Esophagus muscularis mucosa (tissue), 4 donors: Measurements from ENCODE around the gene COMMD7. TPM values are rescaled to one million over a fixed set of nuclear protein-coding genes. Genes with fewer than 3 reads are reported as not detected.

Source experiments
- DNase-seq: peaks from one replicate; pipeline ENCODE4 v3.0.0-alpha.2; 2017; ENCODE audit errors: extremely low spot score
- H3K27ac ChIP-seq, 4 donors: fragments of 200-600 bp; sonication (generic); replicated peaks in 1 of 4; 1 replicate in 3 of 4; 2 replicates in 1 of 4; pipeline ENCODE4 v1.5.1; 2016 to 2019; ENCODE audit warnings: mild to moderate bottlenecking in 1 of 4
- H3K27me3 ChIP-seq, 4 donors: fragments of 200-600 bp; sonication (generic); one replicate each; pipeline versions ENCODE4 v1.5.1 to v1.6.0; 2016 to 2019
- H3K36me3 ChIP-seq, 4 donors: fragments of 200-600 bp; sonication (generic); one replicate each; pipeline ENCODE4 v1.5.1; 2016 to 2019
- H3K4me1 ChIP-seq, 4 donors: fragments of 200-600 bp; sonication (generic); one replicate each; pipeline ENCODE4 v1.5.1; 2016 to 2019
- H3K4me3 ChIP-seq, 4 donors: fragments of 200-600 bp; sonication (generic); 1 replicate in 2 of 4; 2 replicates in 2 of 4; pipeline ENCODE4 v1.5.1; 2016 to 2019; ENCODE audit warnings: mild to moderate bottlenecking in 4 of 4, moderate library complexity in 1 of 4
- H3K9me3 ChIP-seq, 4 donors: fragments of 200-600 bp; sonication (generic); 1 replicate in 3 of 4; 2 replicates in 1 of 4; pipeline ENCODE4 v1.5.1; 2016 to 2019
- EP300 ChIP-seq: sonication (generic); formaldehyde crosslinking; IDR thresholded peaks from one replicate; pipeline ENCODE4 v1.6.1; 2017; ENCODE audit warnings: antibody characterized with exemption
- POLR2A ChIP-seq: fragments of 450-650 bp; IDR thresholded peaks from one replicate; pipeline ENCODE4 v1.6.1; 2017; ENCODE audit warnings: antibody characterized with exemption, moderate library complexity, mild to moderate bottlenecking, low read depth
- POLR2AphosphoS5 ChIP-seq, 2 donors: sonication (generic); formaldehyde crosslinking; IDR thresholded peaks; one replicate each; pipeline ENCODE4 v1.6.1; 2017; ENCODE audit warnings: antibody characterized with exemption in 2 of 2
- WGBS: methylation state at CpG from one replicate; pipeline ENCODE4 v1.1.5; 2018; 5-methylcytosine and 5-hydroxymethylcytosine counted together
- intact Hi-C: fragments of 100-400 bp; cut with DNase I; formaldehyde crosslinking; loops from one replicate; pipeline ENCODE4 v1.15.1; 2023
- total RNA-seq, 4 donors: library from RNA; depleted of rRNA; stranded (reverse); fragments of >200 nt; gene quantifications; one replicate each; pipeline versions ENCODE4 v1.1.0 to v1.2.1, GENCODE V29; 2016
- TF ChIP-seq, protein P1 (sequence below), 3 experiments: fragments of 200-600 bp in 2 of 3; fragments of 450-650 bp in 1 of 3; sonication (generic) in 2 of 3; IDR thresholded peaks; one replicate each; pipeline ENCODE4 v1.5.1; 2017 to 2019; ENCODE audit warnings: antibody characterized with exemption in 3 of 3, mild to moderate bottlenecking in 2 of 3, moderate library complexity in 1 of 3

Gene COMMD7
- total RNA-seq, 4 donors from 2014 or later, result 24.5 to 35.2 (median 30.9) TPM

DNA sequence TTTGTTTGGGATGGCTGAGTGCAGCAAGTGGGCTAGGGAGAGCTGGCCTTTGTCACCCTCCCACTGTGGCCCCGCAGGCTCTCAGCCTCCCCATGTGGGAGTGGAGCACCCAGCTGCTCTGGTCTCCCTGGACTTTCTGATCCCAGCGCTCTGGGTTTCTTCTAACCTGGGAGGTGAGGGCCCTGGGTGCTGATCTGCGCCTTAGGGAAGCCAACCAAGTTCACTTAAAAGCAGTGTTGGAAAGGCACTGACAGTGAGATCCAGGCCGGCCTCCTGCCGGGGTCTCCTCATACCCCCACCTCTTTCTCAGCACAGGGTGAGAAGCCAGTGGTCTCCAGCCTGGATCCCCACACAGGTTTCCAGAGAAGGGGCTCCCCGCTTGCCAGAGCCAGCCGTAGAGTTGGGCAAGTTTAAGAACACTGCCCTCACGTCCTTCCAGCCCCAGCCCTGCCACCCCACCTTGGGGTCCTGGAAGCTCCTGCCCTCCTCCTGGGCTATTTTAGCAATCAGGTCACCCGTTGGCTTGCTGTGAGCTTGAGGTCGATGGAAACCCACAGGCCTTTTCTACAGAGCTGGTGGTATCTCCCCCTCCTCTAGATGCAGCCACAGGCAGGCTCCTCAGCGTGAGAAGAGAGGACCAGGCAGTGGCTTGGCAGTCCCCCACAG is 79.1 kb downstream of the COMMD7 start:
- intact Hi-C loops, result no loop called here
- H3K4me1 ChIP-seq, result peaks cover 0 to 9% (median 6%) of the 10 kb centered on the region in 4 donors
- H3K27me3 ChIP-seq, result no peaks in the 10 kb centered on the region
- H3K9me3 ChIP-seq, result no peaks in the 10 kb centered on the region
- 97% methylated on average over 11 of the region's 11 CpGs for WGBS
- TF ChIP-seq, protein P1, sequence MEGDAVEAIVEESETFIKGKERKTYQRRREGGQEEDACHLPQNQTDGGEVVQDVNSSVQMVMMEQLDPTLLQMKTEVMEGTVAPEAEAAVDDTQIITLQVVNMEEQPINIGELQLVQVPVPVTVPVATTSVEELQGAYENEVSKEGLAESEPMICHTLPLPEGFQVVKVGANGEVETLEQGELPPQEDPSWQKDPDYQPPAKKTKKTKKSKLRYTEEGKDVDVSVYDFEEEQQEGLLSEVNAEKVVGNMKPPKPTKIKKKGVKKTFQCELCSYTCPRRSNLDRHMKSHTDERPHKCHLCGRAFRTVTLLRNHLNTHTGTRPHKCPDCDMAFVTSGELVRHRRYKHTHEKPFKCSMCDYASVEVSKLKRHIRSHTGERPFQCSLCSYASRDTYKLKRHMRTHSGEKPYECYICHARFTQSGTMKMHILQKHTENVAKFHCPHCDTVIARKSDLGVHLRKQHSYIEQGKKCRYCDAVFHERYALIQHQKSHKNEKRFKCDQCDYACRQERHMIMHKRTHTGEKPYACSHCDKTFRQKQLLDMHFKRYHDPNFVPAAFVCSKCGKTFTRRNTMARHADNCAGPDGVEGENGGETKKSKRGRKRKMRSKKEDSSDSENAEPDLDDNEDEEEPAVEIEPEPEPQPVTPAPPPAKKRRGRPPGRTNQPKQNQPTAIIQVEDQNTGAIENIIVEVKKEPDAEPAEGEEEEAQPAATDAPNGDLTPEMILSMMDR (IDR thresholded peaks at IDR 0.05), result no peak
- no peak for TF ChIP-seq POLR2AphosphoS5 (IDR thresholded peaks at IDR 0.05)
- no peak for TF ChIP-seq POLR2A
- no peak for TF ChIP-seq EP300
- no peaks in the 10 kb centered on the region for H3K36me3 ChIP-seq
- no peak overlapping the region for H3K4me3 ChIP-seq
- H3K27ac ChIP-seq, result no peak overlapping the region
- no peak for DNase-seq

DNA sequence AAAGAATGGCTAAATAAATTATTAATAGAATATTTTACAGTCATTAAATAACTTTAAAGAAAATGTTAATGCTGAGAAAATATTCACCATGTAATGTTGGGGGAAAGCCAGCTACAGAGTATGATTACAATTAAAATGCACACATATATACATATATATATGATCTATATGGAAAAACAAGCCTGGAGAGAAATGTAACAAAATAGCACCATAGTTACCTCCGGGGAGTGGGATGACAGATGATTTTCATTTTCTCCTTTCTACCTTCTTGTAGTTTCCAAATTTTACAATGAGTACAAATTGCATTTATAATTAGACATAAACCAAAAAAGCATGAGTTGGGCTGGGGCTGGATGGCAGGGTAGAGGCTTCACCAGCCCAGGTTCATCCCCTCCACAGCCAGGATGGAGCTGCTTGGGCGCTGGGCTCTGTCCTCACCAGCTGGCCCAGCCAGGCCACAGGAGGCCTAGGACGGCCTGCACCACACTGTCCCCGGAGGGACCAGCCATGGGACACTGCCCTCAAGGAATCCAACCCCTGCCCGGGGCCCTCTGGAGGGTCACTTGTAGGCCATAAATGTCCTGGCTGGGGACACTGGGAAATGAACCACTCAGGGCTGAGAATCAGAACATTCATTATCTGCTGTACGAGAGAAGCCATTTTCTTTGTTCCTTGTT is 79.8 kb downstream of the COMMD7 start:
- intact Hi-C loops, result no loop called here
- TF ChIP-seq EP300, result no peak
- TF ChIP-seq POLR2AphosphoS5 (IDR thresholded peaks at IDR 0.05), result no peak
- TF ChIP-seq, protein P1 (IDR thresholded peaks at IDR 0.05), result no peak
- no peak for TF ChIP-seq POLR2A
- 89% methylated on average over 5 of the region's 6 CpGs for WGBS
- no peak overlapping the region for H3K27ac ChIP-seq
- H3K36me3 ChIP-seq, result no peaks in the 10 kb centered on the region
- H3K9me3 ChIP-seq, result no peaks in the 10 kb centered on the region
- H3K4me3 ChIP-seq, result no peak overlapping the region
- no peaks in the 10 kb centered on the region for H3K27me3 ChIP-seq
- H3K4me1 ChIP-seq, result peaks cover 0 to 9% (median 6%) of the 10 kb centered on the region in 4 donors
- DNase-seq, result no peak

DNA sequence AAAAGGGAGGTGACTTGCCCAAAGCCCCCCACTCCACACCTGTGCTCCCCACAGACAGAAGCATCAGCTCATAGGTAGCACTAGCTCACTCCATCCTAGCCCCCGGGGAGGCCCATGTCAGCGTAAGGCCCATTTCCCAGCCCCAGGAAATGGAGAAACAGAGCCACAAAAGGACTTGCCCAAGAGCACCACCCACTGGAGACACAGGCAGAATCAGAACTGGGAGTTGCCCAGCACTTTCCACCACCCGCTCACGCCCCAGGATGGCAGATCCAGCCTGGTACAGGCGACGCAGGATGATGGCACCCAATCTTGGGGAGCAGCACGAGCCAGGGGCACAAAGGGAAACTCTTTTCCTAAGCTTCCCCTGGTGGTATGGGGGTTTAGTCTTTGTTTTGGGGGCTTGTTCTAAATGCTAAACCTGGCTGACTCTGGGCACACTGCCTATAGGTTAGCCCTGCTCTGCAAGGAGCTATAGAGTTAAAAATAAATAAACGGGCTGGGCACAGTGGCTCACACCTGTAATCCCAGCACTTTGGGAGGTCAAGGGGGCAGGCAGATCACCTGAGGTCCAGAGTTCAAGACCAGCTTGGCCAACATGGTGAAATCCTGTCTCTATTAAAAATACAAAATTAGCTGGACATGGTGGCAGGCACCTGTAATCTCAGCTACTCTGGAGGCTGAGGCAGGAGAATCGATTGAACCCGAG is 81.3 kb downstream of the COMMD7 start:
- H3K36me3 ChIP-seq, result no peaks in the 10 kb centered on the region
- no peak overlapping the region for H3K4me3 ChIP-seq
- TF ChIP-seq EP300, result no peak
- no peak for TF ChIP-seq POLR2A
- WGBS, result 90% methylated on average over 8 of the region's 10 CpGs
- H3K4me1 ChIP-seq, result peaks cover 0 to 9% (median 6%) of the 10 kb centered on the region in 4 donors
- DNase-seq, result no peak
- no peaks in the 10 kb centered on the region for H3K9me3 ChIP-seq
- intact Hi-C loops, result no loop called here
- no peak overlapping the region for H3K27ac ChIP-seq
- H3K27me3 ChIP-seq, result no peaks in the 10 kb centered on the region

DNA sequence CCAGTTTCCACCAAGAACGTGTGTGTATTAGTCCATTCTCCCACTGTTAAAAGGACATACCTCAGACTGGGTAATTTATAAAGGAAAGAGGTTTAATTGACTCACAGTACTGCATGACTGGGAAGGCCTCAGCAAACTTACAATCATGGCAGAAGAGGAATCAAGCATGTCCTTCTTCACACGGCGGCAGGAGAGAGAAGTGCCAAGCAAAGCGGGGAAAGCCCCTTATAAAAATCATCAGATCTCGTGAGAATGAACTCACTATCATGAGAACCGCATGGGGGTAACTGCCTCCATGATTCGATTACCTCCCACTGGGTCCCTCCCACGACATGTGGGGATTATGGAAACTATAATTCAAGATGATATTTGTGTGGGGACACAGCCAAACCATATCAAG is 82.6 kb downstream of the COMMD7 start:
- WGBS, result 89% methylated on average over 8 of the region's 8 CpGs
- peaks cover 0 to 8% (median 3%) of the 10 kb centered on the region in 4 donors for H3K4me1 ChIP-seq
- no peak for DNase-seq
- H3K4me3 ChIP-seq, result no peak overlapping the region
- no peaks in the 10 kb centered on the region for H3K9me3 ChIP-seq
- no peaks in the 10 kb centered on the region for H3K36me3 ChIP-seq
- no peak for TF ChIP-seq POLR2A
- TF ChIP-seq, protein P1 (IDR thresholded peaks at IDR 0.05), result no peak
- TF ChIP-seq EP300, result no peak
- TF ChIP-seq POLR2AphosphoS5 (IDR thresholded peaks at IDR 0.05), result no peak
- no peaks in the 10 kb centered on the region for H3K27me3 ChIP-seq
- intact Hi-C loops, result no loop called here
- H3K27ac ChIP-seq, result no peak overlapping the region

- Histone ChIP-seq H3K4me3 (no peak overlapping the region), H3K27ac (no peak overlapping the region), H3K36me3 (no peaks in the 10 kb centered on the region), H3K9me3 (no peaks in the 10 kb centered on the region), H3K4me1 (peaks cover 4 to 6% (median 5%) of the 10 kb centered on the region in 4 donors), H3K27me3 (no peaks in the 10 kb centered on the region)
- no peak for DNase-seq
- TF ChIP-seq POLR2A, result no peak
- TF ChIP-seq, protein P1 (IDR thresholded peaks at IDR 0.05), result no peak
- TF ChIP-seq EP300, result no peak
- TF ChIP-seq POLR2AphosphoS5 (IDR thresholded peaks at IDR 0.05), result no peak
- intact Hi-C loops, result no loop called here
- 100% methylated on average over 1 of the region's 1 CpG for whole genome bisulfite sequencing
Observed at GRCh38 chr20:32656827-32657226, 86.4 kb downstream of the COMMD7 start.
